ENCODE data around the gene HEATR9.

HEATR9 gene

DNA sequence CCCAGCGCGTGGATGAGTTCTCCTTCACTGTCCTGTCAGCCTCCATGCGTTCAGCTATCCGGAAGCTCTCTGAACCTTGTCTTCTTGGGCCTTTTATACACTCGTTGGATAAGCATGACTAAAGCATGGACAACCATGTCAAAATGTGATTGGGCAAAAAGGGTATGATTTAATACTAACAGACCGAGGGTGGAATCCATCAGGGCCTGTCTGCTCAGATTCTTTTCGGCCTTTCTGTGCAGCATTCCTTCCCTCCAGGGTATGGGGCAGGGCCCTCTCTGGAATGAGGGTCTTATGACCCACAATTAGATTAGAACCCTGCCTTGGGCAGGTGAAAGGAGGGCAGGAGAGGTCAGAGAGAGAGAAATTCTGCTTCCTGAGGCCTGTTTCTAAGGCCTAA is 25.5 kb upstream of the HEATR9 start:
- Histone ChIP-seq H3K27me3 (ENCODE audit: low read length) (no peaks in the 10 kb centered on the region), H3K9me2 (replicated peaks; ENCODE audit: insufficient read depth, low read length) (no peaks in the 10 kb centered on the region), H3K36me3 (ENCODE audit: low read length) (no peaks in the 10 kb centered on the region), H3K79me2 (ENCODE audit: insufficient read depth, low read length) (no peaks in the 10 kb centered on the region), H4K20me1 (ENCODE audit: low read depth, low read length) (no peaks in the 10 kb centered on the region), H3K4me2 (ENCODE audit: low read depth, low read length, poor library complexity, severe bottlenecking) (no peak overlapping the region), H3K9ac (ENCODE audit: low read length) (no peak overlapping the region), H3K9me3 (ENCODE audit: insufficient read depth, low read length) (no peaks in the 10 kb centered on the region), H3K4me3 (ENCODE audit: insufficient read depth, low read length, poor library complexity, severe bottlenecking) (no peak overlapping the region), H3F3A (ENCODE audit: insufficient read depth) (no peaks in the 10 kb centered on the region), H2AFZ (ENCODE audit: low read depth, low read length, severe bottlenecking) (no peak overlapping the region), H3K27ac (ENCODE audit: low read depth, low read length) (no peak overlapping the region)
- TF ChIP-seq EZH2phosphoT487 (conservative IDR thresholded peaks at IDR 0.05; ENCODE audit: low read length): no peak
- TF ChIP-seq, protein P1, sequence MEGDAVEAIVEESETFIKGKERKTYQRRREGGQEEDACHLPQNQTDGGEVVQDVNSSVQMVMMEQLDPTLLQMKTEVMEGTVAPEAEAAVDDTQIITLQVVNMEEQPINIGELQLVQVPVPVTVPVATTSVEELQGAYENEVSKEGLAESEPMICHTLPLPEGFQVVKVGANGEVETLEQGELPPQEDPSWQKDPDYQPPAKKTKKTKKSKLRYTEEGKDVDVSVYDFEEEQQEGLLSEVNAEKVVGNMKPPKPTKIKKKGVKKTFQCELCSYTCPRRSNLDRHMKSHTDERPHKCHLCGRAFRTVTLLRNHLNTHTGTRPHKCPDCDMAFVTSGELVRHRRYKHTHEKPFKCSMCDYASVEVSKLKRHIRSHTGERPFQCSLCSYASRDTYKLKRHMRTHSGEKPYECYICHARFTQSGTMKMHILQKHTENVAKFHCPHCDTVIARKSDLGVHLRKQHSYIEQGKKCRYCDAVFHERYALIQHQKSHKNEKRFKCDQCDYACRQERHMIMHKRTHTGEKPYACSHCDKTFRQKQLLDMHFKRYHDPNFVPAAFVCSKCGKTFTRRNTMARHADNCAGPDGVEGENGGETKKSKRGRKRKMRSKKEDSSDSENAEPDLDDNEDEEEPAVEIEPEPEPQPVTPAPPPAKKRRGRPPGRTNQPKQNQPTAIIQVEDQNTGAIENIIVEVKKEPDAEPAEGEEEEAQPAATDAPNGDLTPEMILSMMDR (IDR thresholded peaks at IDR 0.05; ENCODE audit: insufficient read depth, low read length, poor library complexity, severe bottlenecking): no peak

DNA sequence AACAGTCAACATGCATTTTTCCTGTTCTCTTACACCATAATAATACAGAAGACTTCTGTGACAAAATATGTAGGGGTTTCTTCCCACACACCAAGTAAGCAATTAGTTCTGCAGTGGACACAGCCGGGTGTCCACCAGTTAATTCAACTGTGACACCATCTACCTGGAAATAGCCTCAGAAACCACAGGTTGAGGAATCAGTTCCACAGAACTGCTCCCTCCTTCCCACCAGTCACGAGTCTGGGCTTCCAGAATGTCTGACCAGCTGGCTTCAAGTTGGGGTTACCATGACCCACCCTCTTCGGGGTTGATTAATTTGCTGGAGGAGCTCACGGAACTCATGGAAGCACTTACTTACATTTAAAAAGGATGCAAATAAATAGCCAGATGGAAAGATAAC is 25.1 kb upstream of the HEATR9 start:
- TF ChIP-seq, protein P1 (IDR thresholded peaks at IDR 0.05; ENCODE audit: insufficient read depth, low read length, poor library complexity, severe bottlenecking): no peak
- TF ChIP-seq EZH2phosphoT487 (conservative IDR thresholded peaks at IDR 0.05; ENCODE audit: low read length): no peak

DNA sequence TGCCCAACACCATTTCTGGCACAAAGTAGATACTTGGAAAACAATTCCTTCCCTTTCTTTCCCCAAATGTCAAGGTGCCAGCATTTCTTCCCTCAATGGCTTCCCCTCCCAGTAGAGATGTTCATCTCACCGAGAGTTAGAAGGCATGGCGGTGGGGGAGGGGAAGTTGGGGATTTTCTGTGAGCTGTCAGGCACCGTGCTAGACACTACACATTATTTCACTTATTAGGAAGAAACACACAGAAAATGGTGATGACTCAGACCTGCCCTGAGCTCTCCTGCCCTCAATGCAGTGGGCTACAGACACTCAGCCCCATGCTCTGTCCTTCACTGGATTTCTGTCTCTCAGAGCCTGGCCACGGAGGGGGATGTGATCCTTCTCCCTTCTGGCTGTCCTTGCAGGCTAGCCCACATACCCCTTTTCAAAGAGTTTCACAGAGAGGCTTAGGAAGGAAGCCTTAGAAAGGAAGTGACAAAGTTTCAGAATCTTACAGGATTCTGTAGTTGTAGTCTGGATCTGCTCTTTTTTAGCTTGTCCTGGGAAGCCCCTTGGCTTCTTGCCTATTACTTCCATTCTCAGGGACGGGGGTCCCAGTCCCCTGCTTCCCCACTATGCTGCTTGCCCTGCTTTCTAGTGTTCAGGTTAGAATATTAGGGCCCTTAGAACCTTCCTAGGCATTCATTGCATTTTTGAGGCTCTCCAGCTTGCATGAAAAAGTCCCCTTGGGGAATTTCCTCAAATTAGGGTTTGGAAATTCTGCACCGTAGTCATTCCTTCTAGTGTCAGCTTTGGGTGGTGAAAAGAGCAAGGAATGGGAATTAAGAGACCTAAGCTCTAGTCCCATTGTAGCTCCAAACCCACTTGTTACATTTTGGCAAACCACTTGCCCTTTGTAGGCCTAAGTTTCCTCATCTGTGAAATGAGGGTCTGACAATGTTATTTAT is 23.7 kb upstream of the HEATR9 start:
- Histone ChIP-seq H3K4me3 (ENCODE audit: insufficient read depth, low read length, poor library complexity, severe bottlenecking) (no peak overlapping the region), H3K9me2 (replicated peaks; ENCODE audit: insufficient read depth, low read length) (no peaks in the 10 kb centered on the region), H3K4me2 (ENCODE audit: low read depth, low read length, poor library complexity, severe bottlenecking) (no peak overlapping the region), H3K79me2 (ENCODE audit: insufficient read depth, low read length) (no peaks in the 10 kb centered on the region), H2AFZ (ENCODE audit: low read depth, low read length, severe bottlenecking) (no peak overlapping the region), H3K36me3 (ENCODE audit: low read length) (no peaks in the 10 kb centered on the region), H3F3A (ENCODE audit: insufficient read depth) (no peaks in the 10 kb centered on the region), H4K20me1 (ENCODE audit: low read depth, low read length) (no peaks in the 10 kb centered on the region), H3K9me3 (ENCODE audit: insufficient read depth, low read length) (no peaks in the 10 kb centered on the region), H3K27me3 (ENCODE audit: low read length) (no peaks in the 10 kb centered on the region), H3K27ac (ENCODE audit: low read depth, low read length) (no peak overlapping the region), H3K9ac (ENCODE audit: low read length) (no peak overlapping the region)
- no peak for TF ChIP-seq EZH2phosphoT487 (conservative IDR thresholded peaks at IDR 0.05; ENCODE audit: low read length)
- TF ChIP-seq, protein P1 (IDR thresholded peaks at IDR 0.05; ENCODE audit: insufficient read depth, low read length, poor library complexity, severe bottlenecking): no peak

More for the DNA sequence above, 25.1 kb upstream of the HEATR9 start:
- Histone ChIP-seq H3K4me3 (ENCODE audit: insufficient read depth, low read length, poor library complexity, severe bottlenecking) (no peak overlapping the region), H3K4me2 (ENCODE audit: low read depth, low read length, poor library complexity, severe bottlenecking) (no peak overlapping the region), H3F3A (ENCODE audit: insufficient read depth) (no peaks in the 10 kb centered on the region), H3K9me2 (replicated peaks; ENCODE audit: insufficient read depth, low read length) (no peaks in the 10 kb centered on the region), H3K9ac (ENCODE audit: low read length) (no peak overlapping the region), H3K9me3 (ENCODE audit: insufficient read depth, low read length) (no peaks in the 10 kb centered on the region), H3K27me3 (ENCODE audit: low read length) (no peaks in the 10 kb centered on the region), H3K36me3 (ENCODE audit: low read length) (no peaks in the 10 kb centered on the region), H3K79me2 (ENCODE audit: insufficient read depth, low read length) (no peaks in the 10 kb centered on the region), H2AFZ (ENCODE audit: low read depth, low read length, severe bottlenecking) (no peak overlapping the region), H3K27ac (ENCODE audit: low read depth, low read length) (no peak overlapping the region), H4K20me1 (ENCODE audit: low read depth, low read length) (no peaks in the 10 kb centered on the region)
